ENCODE measurements around the gene DHFR2. TPM values are rescaled to one million over a fixed set of nuclear protein-coding genes. Genes with fewer than 3 reads are reported as not detected.

The DHFR2 gene
- total RNA-seq, 2 donors from 2014 or later = 3.8 to 4.0 TPM

DNA sequence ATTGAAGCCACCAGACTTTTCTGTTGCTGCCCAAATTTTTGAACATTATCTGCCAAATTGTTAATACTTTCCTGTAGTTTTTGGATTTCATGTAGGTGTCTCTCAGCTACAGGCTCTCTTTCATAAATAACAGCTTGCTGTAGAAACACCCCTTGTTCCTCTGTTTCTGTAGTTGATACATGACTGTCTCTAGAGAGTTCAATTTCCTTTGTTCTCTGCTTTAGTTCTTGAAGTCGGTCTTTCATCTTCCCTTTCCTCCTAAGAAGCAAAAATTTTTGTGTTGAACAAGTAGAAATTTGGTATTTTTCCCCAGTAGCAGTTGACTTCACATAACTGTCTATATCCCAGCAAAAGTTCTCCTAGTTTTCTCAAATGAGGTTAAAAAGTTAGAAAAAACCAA is 47.7 kb downstream of the DHFR2 start:
- DNase-seq (no peak), ATAC-seq (no peak)
- intact Hi-C loops (cut with DNase I) = no loop called here

- no peak for ATAC-seq
These were observed 50.5 kb downstream of the DHFR2 start for GRCh38 chr3:94012185-94012584.

GRCh38 chr3:94011233-94011711 is 51.4 kb downstream of the DHFR2 start:
- intact Hi-C loops (cut with DNase I) = no loop called here
- no peak for DNase-seq
- no peak for ATAC-seq

More at GRCh38 chr3:94012185-94012584, 50.5 kb downstream of the DHFR2 start:
- intact Hi-C loops (cut with DNase I) = no loop called here
- DNase-seq = no peak

DNA sequence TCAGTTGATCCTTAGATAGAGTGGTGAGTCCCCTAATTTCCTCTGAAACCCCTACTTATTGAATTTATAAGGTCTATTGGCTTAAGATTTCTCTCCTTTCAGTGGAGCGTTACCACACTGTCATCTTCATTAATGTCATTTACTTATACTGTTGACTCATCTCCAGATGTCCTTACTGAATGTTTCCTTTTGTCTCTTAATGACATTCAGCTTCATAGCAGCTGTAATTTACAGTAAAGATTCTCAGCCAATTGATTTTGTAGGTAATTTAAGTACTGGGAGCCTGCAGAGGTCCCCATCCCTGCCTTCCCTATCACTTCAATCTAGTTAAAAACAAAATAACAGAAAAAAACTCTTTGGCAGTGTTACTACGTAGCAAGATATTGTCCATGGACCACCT is 53.1 kb downstream of the DHFR2 start:
- ATAC-seq = no peak
- intact Hi-C loops (cut with DNase I) = loop anchor here in 1 of 2 donors (10.0 kb wide), 1 partner anchor 55 kb away; the partner anchor contains the start of genes DHFR2 and NSUN3
- DNase-seq = no peak

DNA sequence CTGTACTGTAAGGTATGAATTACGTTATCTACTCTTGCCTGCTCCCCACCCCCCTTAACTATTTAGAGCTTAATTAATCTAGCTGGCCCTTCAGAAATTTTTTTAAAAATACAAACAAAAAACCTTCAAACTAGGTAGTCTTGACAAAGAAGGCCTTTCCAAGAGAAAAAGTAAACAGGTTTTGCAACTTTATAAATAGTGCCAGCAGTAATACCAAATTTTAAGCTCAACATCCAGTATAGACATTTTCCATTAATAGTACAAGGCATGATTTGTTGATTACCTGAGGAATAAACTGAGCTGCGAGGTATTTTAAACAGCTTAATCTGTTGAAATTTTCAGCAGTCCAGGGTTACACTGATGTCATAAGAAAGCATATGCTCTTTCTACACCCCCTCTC is 54.5 kb downstream of the DHFR2 start:
- intact Hi-C loops (cut with DNase I) = loop anchor here in 1 of 2 donors (10.0 kb wide), 1 partner anchor 57 kb away; the partner anchor contains the start of genes DHFR2 and NSUN3
- DNase-seq = no peak
- ATAC-seq = no peak

Other genes starting within 250 kb of the DHFR2 start
- 10 to 100 TPM; 41.1 to 56.0 TPM for gene PROS1, start 89.0 kb downstream of the DHFR2 start, total RNA-seq
- gene ARL13B, start 82.8 kb downstream of the DHFR2 start, total RNA-seq = 1 to 10 TPM; 6.7 to 8.6 TPM
- not detected for gene STX19, start 34.3 kb downstream of the DHFR2 start, total RNA-seq
- 1 to 10 TPM; 6.6 to 9.8 TPM for gene NSUN3, start 145 bp upstream of the DHFR2 start, total RNA-seq